NCI-H82 treated with DMSO at 0.1 percent for 48 hours (cell line): ENCODE results near the gene PRR5L.

ENCODE experiments used
- DNase-seq: peaks from one replicate; lab custom pipeline; 2025; ENCODE audit not compliant: unreplicated experiment; lab: John Stamatoyannopoulos, UW

The PRR5L gene

DNA sequence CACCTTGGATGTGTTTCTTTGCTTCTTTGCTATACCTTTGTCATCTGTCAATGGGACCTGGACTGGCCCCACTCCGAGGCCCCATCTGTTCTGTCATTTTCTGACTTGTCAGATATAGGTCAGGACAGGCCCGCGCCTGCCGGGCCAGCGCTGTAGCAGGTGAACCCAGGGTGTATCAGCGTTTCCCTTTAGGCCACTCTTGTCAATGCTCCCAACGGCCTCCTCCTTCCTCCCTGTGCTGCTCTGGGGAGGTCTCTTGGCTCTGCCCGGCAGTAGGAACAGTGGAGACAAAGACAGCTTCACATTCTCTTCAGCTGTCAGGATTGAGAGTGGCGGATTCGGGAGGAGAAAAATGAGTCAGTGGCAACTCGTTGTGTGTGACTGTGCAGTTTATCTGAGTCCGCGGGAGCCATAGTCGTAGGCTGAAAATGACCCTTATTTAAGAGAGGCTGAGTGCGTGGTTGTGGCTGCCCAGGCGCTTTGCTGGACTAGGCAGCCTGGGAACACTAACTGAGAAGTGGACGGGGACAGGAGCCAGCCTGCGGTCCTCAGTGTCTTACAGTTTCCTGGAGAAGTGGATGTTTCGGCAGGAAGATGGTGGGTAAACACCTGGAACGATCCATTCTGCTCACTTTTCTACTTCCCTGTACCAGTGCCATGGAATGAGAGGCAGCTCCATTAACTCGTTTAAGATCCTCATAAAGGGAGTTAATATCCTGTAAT, 102.3 kb downstream of the PRR5L start:
- no peak for DNase-seq

DNA sequence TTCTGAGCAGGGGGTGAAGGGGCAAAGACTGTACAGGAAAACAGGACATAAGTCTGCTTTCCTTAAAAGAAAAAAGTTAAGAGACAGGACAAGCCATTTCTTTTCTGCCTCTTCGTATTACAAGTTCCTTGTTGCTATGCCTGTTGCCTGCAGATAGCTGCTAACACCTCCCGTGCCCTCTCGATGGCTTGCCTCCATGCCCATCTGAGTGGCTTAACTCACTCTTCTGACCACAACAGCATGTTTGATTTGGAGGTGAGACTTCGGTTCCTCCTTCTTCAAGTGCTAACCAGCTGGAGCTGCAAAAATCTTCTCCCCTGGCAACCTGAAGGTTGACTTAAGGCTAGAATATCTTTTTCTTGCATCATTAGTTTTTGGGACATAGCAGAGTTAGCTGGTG, 103.1 kb downstream of the PRR5L start:
- no peak for DNase-seq

DNA sequence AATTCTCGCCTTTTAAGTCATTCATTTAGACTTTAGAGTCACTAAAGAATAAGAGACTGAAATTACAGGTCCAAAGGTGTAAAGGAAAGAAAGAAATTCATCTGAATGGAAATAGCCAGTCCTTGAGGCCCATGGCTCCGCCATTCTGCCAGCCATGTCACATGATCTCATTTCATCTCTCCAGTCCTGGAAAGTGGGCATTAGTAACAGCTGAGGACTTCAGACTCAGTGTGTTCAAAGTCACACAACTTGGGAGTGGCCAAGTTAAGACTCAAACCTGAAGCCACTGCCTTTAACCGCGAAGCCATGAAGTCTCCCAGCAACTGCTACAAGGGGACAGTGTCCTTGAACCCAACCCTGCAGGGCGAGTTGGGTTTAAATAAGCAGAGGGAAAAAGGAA, 103.7 kb downstream of the PRR5L start:
- DNase-seq, result no peak

DNA sequence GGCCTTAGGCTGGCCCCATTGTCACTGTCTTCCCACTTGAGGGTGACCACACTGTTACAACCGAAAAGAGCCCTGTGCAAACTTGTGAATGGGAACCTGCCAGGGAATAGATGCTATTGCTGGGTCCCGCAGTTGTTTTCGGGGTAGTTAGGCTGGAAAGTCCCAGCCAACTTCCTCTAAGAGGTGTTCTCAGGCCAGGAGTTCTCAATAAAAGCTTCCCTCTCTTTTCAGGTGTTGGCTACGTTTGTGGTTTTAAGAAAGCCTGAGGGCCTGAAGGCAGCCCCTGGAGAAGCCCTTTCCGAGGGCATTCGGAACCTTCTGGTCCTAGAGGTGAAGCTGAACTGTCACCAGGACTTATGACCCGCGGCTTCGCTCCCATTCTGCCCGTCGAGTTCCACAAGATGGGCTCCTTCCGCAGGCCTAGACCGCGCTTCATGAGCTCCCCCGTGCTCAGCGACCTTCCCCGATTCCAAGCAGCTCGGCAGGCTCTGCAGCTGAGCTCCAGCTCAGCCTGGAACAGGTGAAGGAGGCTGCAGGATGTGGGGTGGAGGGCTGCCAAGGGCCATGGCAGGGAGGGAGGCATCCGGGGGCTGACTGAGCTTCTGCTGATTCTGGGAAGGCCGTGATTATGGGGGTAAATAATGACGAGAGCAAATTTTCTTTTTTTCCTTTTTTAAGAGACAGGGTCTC, 104.8 kb downstream of the PRR5L start:
- DNase-seq, result no peak

DNA sequence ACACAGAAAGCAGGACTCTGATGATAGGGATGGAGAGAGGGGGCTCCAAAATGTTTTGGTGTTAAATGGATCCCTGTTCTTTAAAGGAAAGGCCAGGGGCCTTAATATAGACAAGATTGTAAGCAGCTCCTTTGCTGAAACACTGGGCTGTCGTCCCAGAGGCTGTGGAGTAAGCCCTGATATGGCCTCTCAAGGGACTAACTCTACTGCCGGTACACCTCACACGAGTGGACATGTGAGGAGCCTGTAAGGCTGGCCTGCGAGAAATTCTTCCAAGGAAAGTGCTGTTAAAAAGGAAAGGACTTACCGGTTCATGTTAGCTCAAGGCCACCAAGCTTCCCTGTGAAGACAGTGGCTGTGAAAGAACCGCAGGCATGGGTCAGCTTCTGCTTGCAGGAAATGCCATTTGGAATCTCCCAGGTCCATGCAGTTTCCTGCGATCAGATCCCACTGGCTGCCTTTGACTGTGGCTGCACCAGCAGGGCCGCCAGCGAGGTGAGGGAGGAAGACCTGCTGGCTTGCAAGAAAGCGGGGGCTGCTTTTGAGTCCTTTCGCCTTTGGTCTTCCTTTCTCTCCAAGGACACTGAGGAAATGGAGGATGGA, 106.6 kb downstream of the PRR5L start:
- DNase-seq, result no peak

DNA sequence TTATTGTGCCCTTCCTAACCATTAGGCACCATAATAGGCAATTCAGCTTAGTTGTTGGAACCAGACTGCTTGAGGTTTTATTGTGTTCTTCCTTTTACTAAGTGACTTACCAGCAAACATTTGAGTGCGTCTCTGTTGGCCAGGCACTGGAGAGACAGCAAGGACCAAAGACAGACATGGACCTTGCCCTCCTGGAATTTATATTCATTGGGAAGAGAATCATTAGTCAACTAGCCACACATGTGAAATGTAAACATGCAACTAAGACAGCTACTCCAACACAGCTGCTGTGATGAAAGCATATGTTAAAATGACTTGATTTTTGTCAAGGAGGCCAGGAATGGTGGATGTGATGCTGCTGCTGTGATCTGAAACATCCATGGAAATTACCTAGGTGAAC, 107.6 kb downstream of the PRR5L start:
- DNase-seq, result no peak

DNA sequence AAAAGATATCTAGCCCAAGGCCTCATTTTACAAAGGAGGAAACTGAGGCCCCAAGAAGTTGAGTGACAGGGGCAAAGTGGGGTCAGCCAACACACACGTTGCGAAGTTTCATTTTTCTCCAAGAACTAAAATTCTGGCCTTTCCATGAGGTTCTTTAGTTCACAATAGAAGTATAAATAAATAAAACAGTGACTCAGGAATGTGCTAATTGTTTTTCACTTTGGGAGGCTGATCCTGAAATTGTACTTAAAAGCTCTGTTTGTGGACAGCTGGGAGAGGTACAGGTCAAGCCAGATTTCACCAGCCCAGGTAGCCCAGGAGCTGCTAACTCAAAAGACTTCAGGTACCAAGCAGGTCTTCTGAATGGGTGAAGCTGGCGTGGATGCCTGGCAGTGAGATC, 108.7 kb downstream of the PRR5L start:
- no peak for DNase-seq

DNA sequence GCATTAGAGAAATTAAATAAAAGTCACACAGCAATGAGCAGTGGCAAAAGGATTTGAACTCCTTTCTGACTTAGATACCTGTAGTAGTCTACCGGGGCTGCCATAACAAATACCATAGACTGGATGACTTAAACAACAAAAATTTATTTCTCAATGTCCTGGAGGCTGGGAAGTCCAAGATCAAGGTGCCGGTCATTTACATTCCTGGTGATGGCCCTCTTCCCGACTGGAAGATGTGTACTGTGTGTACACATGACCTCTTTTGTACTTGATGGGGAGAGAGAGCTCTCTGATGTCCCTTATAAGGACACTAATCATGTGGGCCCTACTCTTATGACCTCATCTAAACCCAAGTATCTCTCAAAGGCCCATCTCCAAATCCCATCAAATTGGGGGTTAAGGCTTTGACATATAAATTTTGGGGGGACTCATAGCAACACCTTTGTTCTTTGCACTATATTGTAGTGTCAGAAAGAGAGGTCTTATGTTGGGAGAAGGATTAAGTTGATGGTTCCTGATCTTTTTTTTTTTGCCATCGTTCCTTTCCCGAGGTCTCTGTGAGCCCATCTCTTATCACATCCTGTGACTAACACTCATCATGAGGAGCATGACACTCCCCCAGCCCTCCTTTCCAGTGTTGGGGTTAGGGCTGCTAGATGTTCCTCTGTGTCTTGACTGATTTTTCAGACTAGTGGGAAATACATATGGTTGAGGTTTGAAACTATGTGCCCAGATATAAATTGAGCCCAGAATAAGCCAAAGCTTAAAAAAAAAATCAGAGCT, 109.7 kb downstream of the PRR5L start:
- no peak for DNase-seq

DNA sequence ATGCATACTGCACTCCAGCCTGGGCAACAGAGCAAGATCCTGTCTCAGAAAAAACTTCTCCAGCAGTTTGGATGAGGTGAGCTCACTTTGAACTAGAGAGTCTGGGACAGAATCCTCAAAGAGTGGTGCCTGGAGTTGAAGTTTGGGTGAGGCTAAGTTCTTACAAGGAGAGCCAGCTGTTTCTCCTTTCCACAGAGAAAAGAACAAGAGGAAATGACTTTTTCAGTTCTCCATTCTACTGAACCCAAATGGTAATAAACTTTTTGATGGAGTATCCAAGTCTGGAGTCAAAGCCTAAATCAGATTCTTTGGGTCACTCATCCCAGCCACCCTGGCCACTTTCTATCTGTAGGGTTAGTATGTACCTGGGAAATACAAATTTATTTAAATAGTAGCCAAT, 111.3 kb downstream of the PRR5L start:
- no peak for DNase-seq

DNA sequence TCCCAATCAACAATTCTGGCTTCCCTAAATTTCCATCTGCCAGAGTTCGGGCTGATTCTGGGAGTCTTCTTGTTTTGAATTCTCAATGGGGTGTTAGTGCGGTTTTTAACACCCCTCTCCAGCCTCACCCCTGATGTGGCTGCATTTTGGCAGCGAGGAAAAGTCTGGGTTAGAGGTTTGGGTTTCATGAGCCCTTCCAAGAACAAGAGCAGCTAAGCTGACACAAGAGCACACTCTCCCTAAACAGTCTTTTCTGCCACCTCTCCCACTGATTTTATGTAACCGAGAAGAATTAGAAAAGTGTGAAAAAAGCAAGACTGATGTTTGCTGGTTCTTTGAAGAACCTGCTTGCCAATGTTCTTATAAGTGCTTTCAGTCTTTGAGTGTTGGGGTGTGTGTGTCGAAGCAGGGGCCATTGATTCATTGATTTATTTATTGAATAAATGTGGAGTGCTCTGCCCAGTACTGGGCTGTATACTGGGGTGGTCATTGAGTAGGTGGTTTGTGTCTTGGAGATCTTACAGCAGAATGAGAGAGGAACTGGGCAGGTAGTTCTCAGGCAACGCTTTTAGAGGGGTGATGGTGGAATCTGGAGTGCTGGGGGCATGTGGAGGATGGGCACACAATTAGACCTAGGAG, 112.5 kb downstream of the PRR5L start:
- DNase-seq, result no peak

DNA sequence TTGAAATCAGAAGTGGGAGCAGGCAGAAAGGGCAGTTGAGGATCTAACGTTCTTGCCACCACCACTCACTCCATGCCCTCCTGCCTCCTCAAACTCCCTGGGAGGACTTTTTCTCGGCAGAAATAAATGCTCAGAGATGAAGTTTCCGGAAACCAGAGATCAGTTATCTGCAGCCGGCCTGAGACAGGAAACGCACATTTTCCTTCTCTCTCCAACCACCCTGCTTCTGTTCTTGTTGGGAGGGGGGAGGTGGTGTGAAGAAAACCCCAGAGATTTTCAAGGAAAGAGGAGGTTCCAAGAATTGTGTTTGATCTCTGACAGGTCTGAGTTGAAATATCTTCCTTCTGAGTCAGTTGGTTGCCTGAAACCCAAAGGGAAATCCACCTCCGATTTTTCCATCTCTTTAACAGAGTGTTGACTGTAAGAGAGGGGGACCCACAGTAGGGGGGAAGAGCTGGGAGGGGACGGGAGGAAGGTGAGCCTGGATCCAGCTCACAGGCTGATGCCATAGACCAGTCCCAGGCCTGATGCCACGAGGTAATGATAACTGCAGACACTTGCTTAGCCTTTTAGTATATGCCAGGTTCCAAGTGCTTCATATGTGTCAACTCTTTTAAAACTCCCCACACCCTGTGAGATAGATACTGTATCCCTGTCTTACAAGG, 113.2 kb downstream of the PRR5L start:
- no peak for DNase-seq

DNA sequence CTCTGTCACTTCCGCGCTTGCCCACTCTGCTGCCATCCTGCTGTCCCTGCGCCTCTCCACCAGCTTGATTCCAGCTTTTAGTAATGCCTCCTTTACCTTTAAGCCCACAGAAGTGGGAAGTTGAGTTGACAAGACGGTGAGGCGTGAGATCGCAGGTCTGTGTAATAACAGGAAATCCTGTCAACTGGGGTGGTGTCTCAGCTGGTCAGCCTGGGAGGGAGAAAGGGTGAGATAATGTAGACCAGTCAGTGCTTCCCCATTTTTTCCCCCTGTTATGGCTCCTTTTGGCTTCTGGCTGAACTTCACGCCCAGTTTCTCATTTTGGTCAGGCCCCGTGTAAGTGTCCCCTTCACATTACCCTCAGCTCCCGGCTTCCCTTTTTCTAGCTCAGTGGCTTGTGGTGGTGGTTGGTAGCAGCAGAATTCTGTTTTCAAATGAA, 115.1 kb downstream of the PRR5L start:
- no peak for DNase-seq

DNA sequence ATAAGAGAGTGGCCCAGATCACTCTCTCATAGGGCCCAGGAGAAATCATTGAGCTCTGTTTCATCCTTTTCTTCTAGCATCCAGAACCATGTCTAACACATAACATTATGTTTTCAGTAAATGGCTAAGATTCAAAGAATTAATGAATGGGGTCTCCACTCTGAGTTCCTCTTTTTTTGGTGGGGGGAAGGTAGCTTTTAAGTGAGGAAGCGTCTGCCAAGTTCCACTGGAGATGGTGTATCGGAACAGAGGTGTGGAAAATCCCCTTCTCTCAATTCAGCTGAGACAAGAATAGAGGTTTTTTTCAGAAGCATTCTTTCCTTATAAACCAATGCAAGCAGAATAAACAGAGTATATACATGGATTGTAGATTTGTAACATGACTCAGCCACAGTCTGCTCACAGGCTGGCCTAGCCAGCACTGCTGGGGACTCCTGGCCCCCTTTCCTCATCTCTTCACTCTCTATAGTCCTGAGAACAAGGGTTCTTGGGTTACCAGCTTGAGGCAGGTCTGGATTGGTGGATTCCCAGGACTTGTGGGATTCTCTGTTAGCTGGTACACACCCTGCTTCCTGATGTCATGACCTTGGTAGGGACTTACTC, 116.8 kb downstream of the PRR5L start:
- no peak for DNase-seq

DNA sequence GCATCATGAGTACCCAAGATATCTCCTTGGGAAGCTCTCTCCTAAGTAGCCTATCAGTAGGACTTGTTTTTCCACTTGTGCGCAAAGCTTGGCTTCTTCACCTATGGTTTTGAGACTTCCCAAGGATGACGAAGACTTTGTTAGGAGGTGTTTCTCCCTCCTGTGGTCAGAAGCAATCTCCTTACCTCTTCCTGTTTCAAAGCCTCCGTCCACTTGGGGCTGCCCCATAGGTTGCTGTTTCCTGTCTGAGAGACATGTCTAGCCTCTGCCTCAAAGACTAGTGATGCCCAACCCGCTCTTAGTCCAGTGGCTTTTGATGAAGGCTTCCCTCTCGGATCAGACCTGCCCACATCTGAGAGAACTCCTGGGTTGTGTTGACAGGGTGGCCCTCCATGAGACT, 121.1 kb downstream of the PRR5L start:
- DNase-seq, result no peak

DNA sequence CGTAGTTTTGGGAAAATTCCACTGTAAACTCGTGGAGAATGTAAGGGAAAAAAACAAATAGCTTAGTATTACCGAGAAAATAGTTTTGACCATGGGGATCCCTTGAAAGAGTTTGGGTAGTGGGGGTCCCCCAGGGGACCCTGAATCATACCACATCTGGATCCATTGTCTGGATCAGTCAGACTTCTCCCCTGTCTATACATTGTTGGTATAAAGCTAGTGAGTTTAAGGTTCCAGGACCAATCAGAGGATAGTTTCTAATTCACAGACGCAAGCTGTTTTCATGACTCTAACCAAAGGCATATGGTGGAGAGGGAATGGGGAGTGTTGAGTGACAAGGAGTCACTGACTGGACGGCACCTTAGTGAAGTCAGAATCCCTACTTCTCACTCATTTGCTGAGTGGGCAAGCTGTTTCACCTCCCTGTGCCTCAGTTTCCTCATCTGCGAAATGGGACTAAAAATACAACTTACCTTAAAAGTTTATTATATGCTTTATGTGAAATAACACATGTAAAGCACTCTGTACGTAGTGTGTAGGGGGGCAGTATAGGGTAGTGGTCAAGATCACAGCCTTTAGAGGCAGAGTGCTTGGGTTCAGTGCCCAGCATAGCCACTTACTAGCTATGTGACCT, 123.8 kb downstream of the PRR5L start:
- no peak for DNase-seq

DNA sequence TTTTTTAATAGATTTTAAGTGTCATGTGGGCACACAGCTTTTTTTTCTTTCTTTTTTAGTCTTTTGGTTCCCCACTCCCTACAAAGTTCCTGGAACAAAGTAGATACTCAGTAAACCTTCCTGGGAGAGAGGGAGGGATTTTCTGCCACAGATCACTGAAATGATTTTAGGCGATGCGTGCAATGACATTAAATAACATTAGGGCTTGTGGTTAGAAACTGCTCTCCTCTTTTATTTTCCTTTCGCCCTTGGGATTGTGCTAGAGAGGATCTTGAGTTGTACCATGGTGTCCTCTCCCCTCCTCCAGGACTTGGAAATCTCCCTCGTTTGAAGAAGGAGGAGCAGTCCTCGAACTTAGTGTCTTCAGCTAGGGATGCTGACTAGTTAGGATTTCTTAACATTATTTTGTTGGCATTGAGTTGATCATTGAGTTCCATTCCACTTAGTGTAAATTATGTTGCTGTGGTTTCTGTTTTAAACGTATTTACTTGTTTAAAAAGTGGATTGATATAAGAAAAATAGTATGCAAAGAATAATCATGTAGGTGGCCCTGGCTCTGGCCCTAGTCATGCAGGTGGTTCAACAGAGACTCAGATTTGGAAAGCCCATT, 125.6 kb downstream of the PRR5L start:
- no peak for DNase-seq

DNA sequence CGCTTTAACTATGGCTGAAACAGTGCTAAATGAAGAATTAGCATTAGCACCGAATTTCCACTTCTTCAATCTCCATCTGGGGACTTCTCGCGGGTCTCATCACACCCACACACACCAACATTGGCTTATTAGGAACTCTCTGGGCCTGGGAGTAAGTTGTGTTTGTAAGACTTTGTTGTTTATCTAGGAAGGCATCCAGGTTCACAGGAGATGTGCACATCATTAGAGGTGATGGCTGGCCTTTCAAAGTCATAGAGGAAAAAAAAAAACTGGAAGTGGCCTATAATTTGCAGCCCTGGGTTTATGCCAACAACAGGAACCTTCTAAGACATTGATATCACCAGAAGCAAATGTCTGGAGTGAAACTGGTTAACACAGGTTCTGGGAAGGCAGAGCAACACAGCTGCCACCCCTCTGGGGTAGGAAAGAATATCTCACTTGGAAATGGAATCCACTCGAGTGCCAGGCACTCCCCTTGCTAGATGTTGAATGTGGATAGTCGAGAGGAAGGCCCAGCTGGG, 129.5 kb downstream of the PRR5L start:
- no peak for DNase-seq

DNA sequence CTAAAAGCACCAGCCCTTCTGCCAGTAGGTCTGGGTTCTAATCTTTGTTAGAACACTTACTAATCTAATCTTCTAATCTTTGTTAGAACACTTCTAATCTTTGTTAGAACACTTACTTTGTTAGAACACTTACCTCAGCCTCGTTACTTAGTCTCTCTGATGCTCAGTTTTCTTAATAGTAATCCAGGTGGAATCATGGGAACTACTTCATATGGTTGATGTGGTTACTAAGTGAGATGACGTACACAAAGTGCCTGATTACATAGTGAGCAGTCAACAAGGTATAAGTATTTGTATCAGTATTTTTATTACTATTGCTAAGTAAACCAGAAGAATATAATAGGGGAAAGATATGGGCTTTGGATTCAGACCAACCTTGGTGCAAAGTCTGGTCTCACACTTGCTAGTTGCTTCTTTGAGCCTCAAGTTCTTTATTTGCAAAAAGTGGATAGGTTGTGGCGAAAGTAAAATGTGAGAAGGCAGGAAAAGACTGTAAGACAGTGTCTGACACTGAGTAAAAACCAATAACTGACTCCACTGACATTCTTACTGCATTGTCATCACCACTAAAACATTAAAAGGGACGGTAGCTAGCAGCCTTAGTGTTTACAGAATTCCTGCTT, 130.2 kb downstream of the PRR5L start:
- DNase-seq, result no peak

DNA sequence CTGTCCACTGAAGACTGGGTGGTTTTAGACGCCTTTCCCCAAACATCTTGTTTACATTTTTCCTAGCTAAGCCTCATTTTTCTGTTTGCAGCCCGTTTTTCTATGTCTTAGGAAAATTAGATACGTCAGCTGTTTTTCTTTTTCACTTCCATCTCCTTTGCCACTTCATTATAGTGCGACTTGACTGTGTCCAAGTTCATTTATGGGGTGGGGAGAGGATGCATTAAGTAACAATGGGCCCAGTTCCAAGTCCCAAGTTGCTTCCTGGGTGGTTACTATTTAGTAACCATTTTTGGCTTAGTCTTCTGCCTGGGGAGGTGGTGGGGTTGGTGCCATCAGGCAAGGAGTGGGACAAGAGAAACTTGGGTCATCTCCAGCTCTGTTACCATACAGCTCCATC, 131.0 kb downstream of the PRR5L start:
- no peak for DNase-seq
